Heart left ventricle (tissue), 16 donors: Measurements from ENCODE around the gene GPRC5B. TPM values are rescaled to one million over a fixed set of nuclear protein-coding genes. Genes with fewer than 3 reads are reported as not detected.

Experiments
- ATAC-seq, 4 donors: fragments of 200-7000 bp; cut with Tn5 transposase; one replicate each; pipeline ENCODE4 v1.9.1; 2020 to 2022; ENCODE audit warnings: moderate library complexity in 4 of 4, mild to moderate bottlenecking in 3 of 4, moderate number of reproducible peaks in 1 of 4
- DNase-seq, 5 donors: peaks; one replicate each; pipeline ENCODE4 v3.0.0-alpha.2; 2020
- H3K27ac ChIP-seq, 12 donors: fragments of 200-600 bp; sonication (generic) in 4 of 12; one replicate each; pipeline versions ENCODE4 v1.5.0 to v1.8.0; 2016 to 2022; ENCODE audit warnings: mild to moderate bottlenecking in 2 of 12
- H3K27me3 ChIP-seq, 9 donors: fragments of 200-600 bp; sonication (generic) in 2 of 9; one replicate each; pipeline versions ENCODE4 v1.5.1 to v1.8.0; 2016 to 2022; ENCODE audit warnings: mild to moderate bottlenecking in 3 of 9
- H3K36me3 ChIP-seq, 9 donors: fragments of 200-600 bp; sonication (generic) in 2 of 9; one replicate each; pipeline versions ENCODE4 v1.5.0 to v1.8.0; 2018 to 2022; ENCODE audit warnings: mild to moderate bottlenecking in 2 of 9
- H3K4me1 ChIP-seq, 12 donors: fragments of 200-600 bp; sonication (generic) in 4 of 12; one replicate each; pipeline versions ENCODE4 v1.5.0 to v1.8.0; 2016 to 2022; ENCODE audit warnings: mild to moderate bottlenecking in 3 of 12
- H3K4me3 ChIP-seq, 12 donors: fragments of 200-600 bp; sonication (generic) in 4 of 12; one replicate each; pipeline versions ENCODE4 v1.5.0 to v1.8.0; 2017 to 2022; ENCODE audit warnings: mild to moderate bottlenecking in 9 of 12, moderate library complexity in 4 of 12
- H3K9me3 ChIP-seq, 12 donors: fragments of 200-600 bp; sonication (generic) in 4 of 12; one replicate each; pipeline versions ENCODE4 v1.5.0 to v1.8.0; 2016 to 2022; ENCODE audit warnings: mild to moderate bottlenecking in 1 of 12
- POLR2A ChIP-seq, 2 donors: fragments of 450-650 bp; IDR thresholded peaks; one replicate each; pipeline ENCODE4 v1.6.1; 2017; ENCODE audit warnings: antibody characterized with exemption in 2 of 2, mild to moderate bottlenecking in 2 of 2, moderate library complexity in 2 of 2
- WGBS, 4 donors: extraction: QIAGEN DNeasy Blood & Tissue Kit in 2 of 4; methylation state at CpG; one replicate each; pipeline versions ENCODE4 v1.1.5 to v1.1.7; 2013 to 2018; 5-methylcytosine and 5-hydroxymethylcytosine counted together
- intact Hi-C, 10 donors: fragments of 100-400 bp; cut with DNase I; formaldehyde crosslinking; loops; one replicate each; pipeline versions ENCODE4 v1.11.1 to v1.14.2; 2022
- polyA plus RNA-seq, 2 donors: library from polyadenylated mRNA; stranded (reverse); fragments of 200-250 nt; gene quantifications; one replicate each; pipeline ENCODE4 v1.2.3, GENCODE V29; 2013
- total RNA-seq, 9 donors: library from RNA; depleted of rRNA in 2 of 9; stranded (reverse); fragments of >200 nt in 2 of 9; fragmentation: NEBNext Ultra II Directional in 3 of 9; extraction: Animal tissue kit (Norgen Biotek cat#: 25700) in 3 of 9; gene quantifications; one replicate each; pipeline versions ENCODE4 v1.1.0 to v1.2.4, GENCODE V29; 2016 to 2023
- TF ChIP-seq, protein P1 (sequence below), 12 donors: fragments of 200-600 bp; sonication (generic) in 4 of 12; IDR thresholded peaks; one replicate each; pipeline versions ENCODE4 v1.5.0 to v1.8.0; 2018 to 2022; ENCODE audit warnings: antibody characterized with exemption in 12 of 12, mild to moderate bottlenecking in 5 of 12
- donor health status: ischemic (EF 13 %, LVEDD 7.1; RV severe dilation, severe dysfunction).
- donor health status: healthy with polysubstance abuse.
- donor health status: DM: no; HTN: yes; CAD: no.
- donor health status: DM: no; HTN: no; CAD: no.
- donor health status: ischemic (EF 25% LVEDD 6.9; RV normal size, moderate dysfunction).
- donor health status: ischemic (EF 25% LVEDD 5.7; RV mildly dilated, moderate dysfunction).
- donor health status: healthy.
- donor health status: DM: yes; HTN: yes; CAD: no.
- donor health status: ischemic (EF 35%, LVEDD 5.7; RV mildly dilated, moderate dysfunction).
- donor health status: nonischemic (EF 11% LVEDD 7.7; RV severe dilation, severe dysfunction).
- donor health status: DM: yes; HTN: yes; CAD: no.
- donor health status: PGD.
- donor health status: ischemic (EF 29% LVEDD 5.4; RV normal size, mild dysfunction).
- donor health status: nonischemic (EF 23%, LVEDD 6.1; RV moderate dilation, normal function).

GPRC5B gene
- total and polyA plus RNA-seq, 11 donors = 43.0 to 104 (median 77.9) TPM

DNA sequence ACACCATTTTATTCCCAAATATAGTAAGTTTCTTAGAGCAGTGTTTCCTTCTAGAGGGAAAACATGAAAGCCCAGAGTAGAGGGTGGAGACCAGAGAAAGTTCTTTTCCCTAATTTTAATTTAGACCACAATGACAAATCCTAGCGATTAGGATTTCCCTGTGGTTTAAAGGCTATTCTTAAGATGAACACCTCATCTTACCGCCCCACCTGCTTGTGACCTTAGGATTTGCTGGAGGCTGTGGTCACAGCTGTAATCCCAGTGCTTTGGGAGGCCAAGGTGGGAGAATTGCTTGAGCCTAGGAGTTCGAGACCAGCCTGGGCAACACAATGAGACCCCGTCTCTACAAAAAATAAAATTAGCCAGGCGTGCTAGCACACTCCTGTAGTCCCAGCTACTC is 51.1 kb downstream of the GPRC5B start:
- TF ChIP-seq, protein P1, sequence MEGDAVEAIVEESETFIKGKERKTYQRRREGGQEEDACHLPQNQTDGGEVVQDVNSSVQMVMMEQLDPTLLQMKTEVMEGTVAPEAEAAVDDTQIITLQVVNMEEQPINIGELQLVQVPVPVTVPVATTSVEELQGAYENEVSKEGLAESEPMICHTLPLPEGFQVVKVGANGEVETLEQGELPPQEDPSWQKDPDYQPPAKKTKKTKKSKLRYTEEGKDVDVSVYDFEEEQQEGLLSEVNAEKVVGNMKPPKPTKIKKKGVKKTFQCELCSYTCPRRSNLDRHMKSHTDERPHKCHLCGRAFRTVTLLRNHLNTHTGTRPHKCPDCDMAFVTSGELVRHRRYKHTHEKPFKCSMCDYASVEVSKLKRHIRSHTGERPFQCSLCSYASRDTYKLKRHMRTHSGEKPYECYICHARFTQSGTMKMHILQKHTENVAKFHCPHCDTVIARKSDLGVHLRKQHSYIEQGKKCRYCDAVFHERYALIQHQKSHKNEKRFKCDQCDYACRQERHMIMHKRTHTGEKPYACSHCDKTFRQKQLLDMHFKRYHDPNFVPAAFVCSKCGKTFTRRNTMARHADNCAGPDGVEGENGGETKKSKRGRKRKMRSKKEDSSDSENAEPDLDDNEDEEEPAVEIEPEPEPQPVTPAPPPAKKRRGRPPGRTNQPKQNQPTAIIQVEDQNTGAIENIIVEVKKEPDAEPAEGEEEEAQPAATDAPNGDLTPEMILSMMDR (IDR thresholded peaks at IDR 0.05) = no peak
- no peak for TF ChIP-seq POLR2A (IDR thresholded peaks at IDR 0.05)
- intact Hi-C loops = no loop called here
- DNase-seq (no peak), ATAC-seq (no peak)
- H3K4me1 ChIP-seq = peaks cover 0 to 24% (median 5%) of the 10 kb centered on the region in 12 donors
- H3K9me3 ChIP-seq = no peaks in the 10 kb centered on the region
- H3K27me3 ChIP-seq = no peaks in the 10 kb centered on the region
- 97 to 98% (median 98%) methylated on average over 5 of the region's 5 CpGs for WGBS, 4 donors
- no peak overlapping the region for H3K27ac ChIP-seq
- H3K4me3 ChIP-seq = no peak overlapping the region
- H3K36me3 ChIP-seq = peaks cover 0 to 19% (median 0%) of the 10 kb centered on the region in 9 donors

- DNase-seq (no peak), ATAC-seq (no peak)
- Histone ChIP-seq H3K36me3 (peaks cover 0 to 19% (median 0%) of the 10 kb centered on the region in 9 donors), H3K27ac (no peak overlapping the region), H3K4me3 (no peak overlapping the region), H3K9me3 (no peaks in the 10 kb centered on the region), H3K27me3 (no peaks in the 10 kb centered on the region), H3K4me1 (peaks cover 0 to 24% (median 5%) of the 10 kb centered on the region in 12 donors)
- intact Hi-C loops = no loop called here
- WGBS, 4 donors = 80 to 87% (median 83%) methylated on average over 3 of the region's 3 CpGs
- no peak for TF ChIP-seq POLR2A (IDR thresholded peaks at IDR 0.05)
- TF ChIP-seq, protein P1 (IDR thresholded peaks at IDR 0.05) = no peak
These were observed 51.5 kb downstream of the GPRC5B start for GRCh38 chr16:19833176-19833575.

DNA sequence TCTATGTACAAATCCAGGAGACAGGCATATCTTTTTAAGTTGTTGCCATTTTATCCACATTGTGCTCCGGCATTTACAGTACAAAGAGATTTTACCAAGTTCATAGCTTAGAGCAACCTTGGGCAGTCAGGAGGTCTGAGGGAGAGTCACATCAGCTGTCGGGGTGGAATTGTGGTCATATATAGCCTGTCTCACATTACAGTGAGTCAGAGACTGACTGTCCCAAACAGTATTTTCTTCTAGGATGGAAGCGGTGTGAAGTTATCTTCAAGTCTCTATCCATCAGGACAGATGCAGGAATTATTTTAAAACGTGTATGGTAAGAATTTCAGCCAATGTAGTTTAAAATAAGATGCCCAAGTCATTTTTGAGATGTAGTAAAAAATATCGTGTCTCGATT is 53.0 kb downstream of the GPRC5B start:
- WGBS, 4 donors = 37 to 52% (median 47%) methylated on average over 6 of the region's 6 CpGs
- no peaks in the 10 kb centered on the region for H3K9me3 ChIP-seq
- ATAC-seq (peak; percentile 86 to 93 (median 88)), DNase-seq (no peak)
- no peak overlapping the region for H3K4me3 ChIP-seq
- intact Hi-C loops = no loop called here
- peaks cover 0 to 17% (median 5%) of the 10 kb centered on the region in 12 donors for H3K4me1 ChIP-seq
- peaks cover 0 to 19% (median 0%) of the 10 kb centered on the region in 9 donors for H3K36me3 ChIP-seq
- peak overlapping the region in 11 of 12 donors; percentile 1 to 72 (median 58) for H3K27ac ChIP-seq
- TF ChIP-seq, protein P1 (IDR thresholded peaks at IDR 0.05) = no peak
- no peak for TF ChIP-seq POLR2A (IDR thresholded peaks at IDR 0.05)
- H3K27me3 ChIP-seq = no peaks in the 10 kb centered on the region

DNA sequence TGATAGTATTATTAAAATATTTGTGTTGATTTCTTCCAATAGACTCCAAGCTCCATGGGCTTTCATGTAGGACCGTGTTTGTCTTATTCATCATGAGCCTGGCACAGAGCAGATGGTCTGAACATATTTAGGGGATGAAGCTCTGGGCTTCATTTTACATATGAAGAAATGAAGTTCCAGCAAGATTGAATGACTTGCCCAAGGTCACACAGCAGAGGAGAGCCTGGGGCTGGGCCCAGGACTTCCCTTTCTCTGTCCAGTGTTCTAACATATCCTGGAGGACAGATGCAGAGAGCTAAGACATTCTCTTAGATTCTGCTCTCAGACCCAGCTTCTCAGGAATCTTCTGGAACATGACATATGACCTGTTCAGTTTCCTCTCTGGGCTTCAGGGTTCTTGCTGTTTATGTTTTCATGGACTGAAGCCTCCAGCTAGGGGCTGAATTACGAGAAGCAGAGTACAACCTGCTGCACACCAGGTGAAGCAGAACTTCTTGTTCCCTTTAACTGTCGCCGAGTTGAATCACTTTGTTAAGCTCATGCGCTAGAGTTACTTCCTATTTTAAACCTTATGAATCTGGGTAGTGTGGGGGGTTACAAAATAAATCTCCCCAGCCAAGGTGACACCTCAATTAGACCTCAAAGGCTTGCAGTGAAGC is 53.6 kb downstream of the GPRC5B start:
- ATAC-seq (peak; percentile 52 to 62 (median 54)), DNase-seq (no peak)
- Histone ChIP-seq H3K27me3 (no peaks in the 10 kb centered on the region), H3K27ac (peak overlapping the region in 11 of 12 donors; percentile 1 to 72 (median 58)), H3K4me3 (no peak overlapping the region), H3K9me3 (no peaks in the 10 kb centered on the region), H3K4me1 (peaks cover 0 to 11% (median 4%) of the 10 kb centered on the region in 12 donors), H3K36me3 (peaks cover 0 to 19% (median 0%) of the 10 kb centered on the region in 9 donors)
- intact Hi-C loops = no loop called here
- TF ChIP-seq POLR2A (IDR thresholded peaks at IDR 0.05) = no peak
- TF ChIP-seq, protein P1 (IDR thresholded peaks at IDR 0.05) = no peak
- WGBS, 4 donors = 56 to 68% (median 58%) methylated on average over 5 of the region's 5 CpGs
